Uterus (tissue), 2 donors: Measurements from ENCODE around the gene MYH3.

ENCODE experiments used
- POLR2A ChIP-seq, 2 donors: fragments of 450-650 bp; IDR thresholded peaks; one replicate each; pipeline ENCODE4 v1.6.1; 2016; ENCODE audit warnings: antibody characterized with exemption in 2 of 2, mild to moderate bottlenecking in 1 of 2, moderate library complexity in 1 of 2
- TF ChIP-seq, protein P1 (sequence below), 4 experiments: fragments of 200-600 bp in 2 of 4; fragments of 450-650 bp in 2 of 4; sonication (generic) in 2 of 4; IDR thresholded peaks; one replicate each; pipeline ENCODE4 v1.5.1; 2016 to 2019; ENCODE audit warnings: antibody characterized with exemption in 4 of 4, mild to moderate bottlenecking in 2 of 4, moderate library complexity in 1 of 4

DNA sequence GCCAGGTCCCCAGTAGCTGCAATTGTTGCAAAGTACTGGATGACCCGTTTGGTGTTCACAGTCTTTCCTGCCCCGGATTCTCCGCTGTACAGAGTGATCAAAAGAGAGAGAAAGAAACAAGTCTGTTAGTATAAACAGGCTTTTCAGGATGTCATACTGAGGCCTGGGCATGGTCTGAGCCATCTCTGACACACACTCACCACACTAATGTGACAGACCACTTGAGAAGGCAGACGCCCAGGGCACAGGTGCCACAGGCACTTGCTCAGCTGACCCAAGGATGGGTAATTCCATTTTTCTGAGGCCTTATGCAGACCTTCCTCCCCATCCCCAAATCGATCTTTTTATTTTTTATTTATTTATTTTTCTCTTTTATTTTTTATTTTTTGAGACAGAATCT is 7.5 kb downstream of the MYH3 start:
- TF ChIP-seq, protein P1, sequence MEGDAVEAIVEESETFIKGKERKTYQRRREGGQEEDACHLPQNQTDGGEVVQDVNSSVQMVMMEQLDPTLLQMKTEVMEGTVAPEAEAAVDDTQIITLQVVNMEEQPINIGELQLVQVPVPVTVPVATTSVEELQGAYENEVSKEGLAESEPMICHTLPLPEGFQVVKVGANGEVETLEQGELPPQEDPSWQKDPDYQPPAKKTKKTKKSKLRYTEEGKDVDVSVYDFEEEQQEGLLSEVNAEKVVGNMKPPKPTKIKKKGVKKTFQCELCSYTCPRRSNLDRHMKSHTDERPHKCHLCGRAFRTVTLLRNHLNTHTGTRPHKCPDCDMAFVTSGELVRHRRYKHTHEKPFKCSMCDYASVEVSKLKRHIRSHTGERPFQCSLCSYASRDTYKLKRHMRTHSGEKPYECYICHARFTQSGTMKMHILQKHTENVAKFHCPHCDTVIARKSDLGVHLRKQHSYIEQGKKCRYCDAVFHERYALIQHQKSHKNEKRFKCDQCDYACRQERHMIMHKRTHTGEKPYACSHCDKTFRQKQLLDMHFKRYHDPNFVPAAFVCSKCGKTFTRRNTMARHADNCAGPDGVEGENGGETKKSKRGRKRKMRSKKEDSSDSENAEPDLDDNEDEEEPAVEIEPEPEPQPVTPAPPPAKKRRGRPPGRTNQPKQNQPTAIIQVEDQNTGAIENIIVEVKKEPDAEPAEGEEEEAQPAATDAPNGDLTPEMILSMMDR (IDR thresholded peaks at IDR 0.05), result no peak
- TF ChIP-seq POLR2A (IDR thresholded peaks at IDR 0.05), result no peak
